ENCODE data around the gene NHEJ1. TPM values are rescaled to one million over a fixed set of nuclear protein-coding genes. Genes with fewer than 3 reads are reported as not detected.

Gene NHEJ1
- total RNA-seq, 1 experiment from 2014 or later = 20.8 TPM

- Mint-ChIP-seq H3K9me3 (no peaks in the 10 kb centered on the region; a peak in 1 of 5 replicates), H3K36me3 (ENCODE audit: insufficient read depth in 1 of 3, low read depth in 3 of 3) (no peaks in the 10 kb centered on the region), H3K27me3 (ENCODE audit: low read depth) (peaks cover 92% of the 10 kb centered on the region), H3K27ac (no peak overlapping the region), H3K4me1 (peaks cover 9 to 17% of the 10 kb centered on the region in 2 experiments; a peak in 3 of 4 replicates), H3K4me3 (no peak overlapping the region)
- Histone ChIP-seq H4K91ac (ENCODE audit: insufficient read length, low read depth, low read length) (no peak overlapping the region), H3K4ac (ENCODE audit: low read depth, low read length) (no peak overlapping the region), H3K56ac (ENCODE audit: insufficient read length, low read depth, low read length) (no peak overlapping the region), H4K5ac (ENCODE audit: insufficient read length, low read depth, low read length) (no peak overlapping the region), H2AFZ (ENCODE audit: low read length) (no peak overlapping the region), H2AK5ac (ENCODE audit: insufficient read length, low read length) (no peak overlapping the region), H2BK120ac (ENCODE audit: low read depth, low read length, poor library complexity, severe bottlenecking) (no peak overlapping the region), H2BK12ac (ENCODE audit: insufficient read length, low read depth, low read length) (no peak overlapping the region), H3K9me3 (ENCODE audit: control insufficient read depth, low read depth, low read length) (no peaks in the 10 kb centered on the region), H2BK15ac (ENCODE audit: low read depth, low read length) (no peak overlapping the region), H3K79me1 (ENCODE audit: insufficient read depth, low read depth, low read length, poor library complexity, severe bottlenecking) (no peaks in the 10 kb centered on the region), H3K4me2 (ENCODE audit: insufficient read depth, insufficient read length, low read length) (no peak overlapping the region), H3K79me2 (ENCODE audit: insufficient read depth, low read length) (no peaks in the 10 kb centered on the region), H2BK20ac (ENCODE audit: low read depth, low read length, poor library complexity, severe bottlenecking) (no peak overlapping the region), H3K27me3 (ENCODE audit: insufficient read depth, low read length) (peaks cover 44% of the 10 kb centered on the region), H4K20me1 (ENCODE audit: control insufficient read depth, insufficient read depth, insufficient read length) (no peaks in the 10 kb centered on the region), H2BK5ac (ENCODE audit: insufficient read length, low read length) (no peak overlapping the region), H3K27ac (ENCODE audit: insufficient read length, low read depth, low read length) (no peak overlapping the region), H4K8ac (replicated peaks; ENCODE audit: insufficient read length, low read depth, low read length) (no peak overlapping the region), H3K9ac (ENCODE audit: extremely low read depth, insufficient read length, low read length) (no peak overlapping the region), H3K18ac (ENCODE audit: insufficient read length, low read depth, low read length) (no peak overlapping the region), H3K23me2 (ENCODE audit: insufficient read length, low read depth, low read length, poor library complexity, severe bottlenecking) (no peaks in the 10 kb centered on the region), H3T11ph (ENCODE audit: low read length) (no peak overlapping the region), H3K4me1 (ENCODE audit: insufficient read depth, low read length) (no peaks in the 10 kb centered on the region), H3K14ac (ENCODE audit: insufficient read depth, low read length) (no peak overlapping the region), H3K23ac (ENCODE audit: insufficient read length, low read depth, low read length) (no peak overlapping the region)
- no CpG with 5 or more reads among the region's 43 CpGs for WGBS (ENCODE audit: extremely low coverage, insufficient read length, low lambda C conversion rate)
- TF ChIP-seq, protein P1, sequence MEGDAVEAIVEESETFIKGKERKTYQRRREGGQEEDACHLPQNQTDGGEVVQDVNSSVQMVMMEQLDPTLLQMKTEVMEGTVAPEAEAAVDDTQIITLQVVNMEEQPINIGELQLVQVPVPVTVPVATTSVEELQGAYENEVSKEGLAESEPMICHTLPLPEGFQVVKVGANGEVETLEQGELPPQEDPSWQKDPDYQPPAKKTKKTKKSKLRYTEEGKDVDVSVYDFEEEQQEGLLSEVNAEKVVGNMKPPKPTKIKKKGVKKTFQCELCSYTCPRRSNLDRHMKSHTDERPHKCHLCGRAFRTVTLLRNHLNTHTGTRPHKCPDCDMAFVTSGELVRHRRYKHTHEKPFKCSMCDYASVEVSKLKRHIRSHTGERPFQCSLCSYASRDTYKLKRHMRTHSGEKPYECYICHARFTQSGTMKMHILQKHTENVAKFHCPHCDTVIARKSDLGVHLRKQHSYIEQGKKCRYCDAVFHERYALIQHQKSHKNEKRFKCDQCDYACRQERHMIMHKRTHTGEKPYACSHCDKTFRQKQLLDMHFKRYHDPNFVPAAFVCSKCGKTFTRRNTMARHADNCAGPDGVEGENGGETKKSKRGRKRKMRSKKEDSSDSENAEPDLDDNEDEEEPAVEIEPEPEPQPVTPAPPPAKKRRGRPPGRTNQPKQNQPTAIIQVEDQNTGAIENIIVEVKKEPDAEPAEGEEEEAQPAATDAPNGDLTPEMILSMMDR (conservative IDR thresholded peaks at IDR 0.05) = no peak
- no peak for DNase-seq
Observed at GRCh38 chr2:219054956-219055903, 105.4 kb downstream of the NHEJ1 start.

Data from H9 (cell line).